ENCODE data around the gene GSTM2.

- TF ChIP-seq CTCF (IDR thresholded peaks at IDR 0.05): no peak
- TF ChIP-seq POLR2AphosphoS5 (IDR thresholded peaks at IDR 0.05): no peak
Observed at GRCh38 chr1:109622895-109623294, 45.0 kb upstream of the GSTM2 start.
